DMS 273 treated with DMSO at 0.1 percent for 48 hours (cell line): ENCODE results near the gene WBP1.
"Not testable (repeated sequence)": the region's sequence is repeated elsewhere in the genome, so short reads cannot be mapped to it uniquely, and the experiment has no call there.

Experiments used
- DNase-seq: peaks from one replicate; lab custom pipeline; 2025; lab: John Stamatoyannopoulos, UW

WBP1 gene

GRCh38 chr2:74454654-74455511 is 3.4 kb upstream of the WBP1 start, which contains the start of gene INO80B:
Gene INO80B (plus strand): TSS chr2:74455087. CDS start chr2:74455117, 30 bp downstream.
- peak; percentile 92 for DNase-seq

- peak; percentile 34 for DNase-seq
Observed at GRCh38 chr2:74457129-74457548, 1.1 kb upstream of the WBP1 start.

GRCh38 chr2:74457549-74458131 is 598 bp upstream of the WBP1 start:
- no peak for DNase-seq

GRCh38 chr2:74458938-74459363 is 713 bp downstream of the WBP1 start:
- DNase-seq, result no peak

- DNase-seq, result not testable (repeated sequence)
Observed at GRCh38 chr2:74459503-74460118, 1.4 kb downstream of the WBP1 start.

- not testable (repeated sequence) for DNase-seq
Observed at GRCh38 chr2:74460187-74460586, 1.9 kb downstream of the WBP1 start.

GRCh38 chr2:74461187-74462053 is 3.2 kb downstream of the WBP1 start:
- DNase-seq, result no peak

GRCh38 chr2:74462054-74462785 is 4.0 kb downstream of the WBP1 start:
- DNase-seq, result no peak

GRCh38 chr2:74462786-74463105 is 4.5 kb downstream of the WBP1 start:
- no peak for DNase-seq

- DNase-seq, result no peak
Observed at GRCh38 chr2:74464406-74464805, 6.2 kb downstream of the WBP1 start.

- not testable (repeated sequence) for DNase-seq
Observed at GRCh38 chr2:74470742-74471141, 12.5 kb downstream of the WBP1 start.

- no peak for DNase-seq
Observed at GRCh38 chr2:74471332-74472065, 13.3 kb downstream of the WBP1 start.

- DNase-seq, result peak; percentile 74
Observed at GRCh38 chr2:74472086-74472944, 14.1 kb downstream of the WBP1 start, which contains the start of gene MRPL53. Gene MRPL53 (minus strand): TSS chr2:74472680. CDS start chr2:74472660, 20 bp downstream.

- DNase-seq, result no peak
Observed at GRCh38 chr2:74472945-74473258, 14.7 kb downstream of the WBP1 start.

- no peak for DNase-seq
Observed at GRCh38 chr2:74474481-74474880, 16.2 kb downstream of the WBP1 start.

- DNase-seq, result no peak
Observed at GRCh38 chr2:74474899-74475298, 16.7 kb downstream of the WBP1 start.

GRCh38 chr2:74481431-74481830 is 23.2 kb downstream of the WBP1 start:
- DNase-seq, result no peak

GRCh38 chr2:74481961-74482800 is 23.9 kb downstream of the WBP1 start:
- no peak for DNase-seq
